ENCODE results near the gene MEGF11. TPM values are rescaled to one million over a fixed set of nuclear protein-coding genes. Genes with fewer than 3 reads are reported as not detected.

Gene MEGF11
- total RNA-seq, 1 donor from 2014 or later = 0.77 TPM

GRCh38 chr15:65964792-65965433 lies 288.6 kb downstream of the MEGF11 start:
- Mint-ChIP-seq H3K36me3 (ENCODE audit: low read depth, unreplicated experiment) (no peaks in the 10 kb centered on the region), H3K27me3 (ENCODE audit: unreplicated experiment) (no peaks in the 10 kb centered on the region), H3K27ac (ENCODE audit: unreplicated experiment) (no peak overlapping the region), H3K4me1 (ENCODE audit: unreplicated experiment) (no peaks in the 10 kb centered on the region), H3K4me3 (ENCODE audit: unreplicated experiment) (no peak overlapping the region), H3K9me3 (ENCODE audit: unreplicated experiment) (no peaks in the 10 kb centered on the region)
- no peak for TF ChIP-seq CTCF (IDR thresholded peaks at IDR 0.05; ENCODE audit: unreplicated experiment)
- no peak for DNase-seq (ENCODE audit: low spot score)

GRCh38 chr15:65963911-65964482 lies 289.6 kb downstream of the MEGF11 start:
- no peak for TF ChIP-seq CTCF (IDR thresholded peaks at IDR 0.05; ENCODE audit: unreplicated experiment)
- Mint-ChIP-seq H3K27me3 (ENCODE audit: unreplicated experiment) (no peaks in the 10 kb centered on the region), H3K4me3 (ENCODE audit: unreplicated experiment) (no peak overlapping the region), H3K4me1 (ENCODE audit: unreplicated experiment) (no peaks in the 10 kb centered on the region), H3K36me3 (ENCODE audit: low read depth, unreplicated experiment) (no peaks in the 10 kb centered on the region), H3K27ac (ENCODE audit: unreplicated experiment) (no peak overlapping the region), H3K9me3 (ENCODE audit: unreplicated experiment) (no peaks in the 10 kb centered on the region)
- DNase-seq (ENCODE audit: low spot score) = no peak

GRCh38 chr15:65963358-65963757 lies 290.2 kb downstream of the MEGF11 start:
- Mint-ChIP-seq H3K27me3 (ENCODE audit: unreplicated experiment) (no peaks in the 10 kb centered on the region), H3K36me3 (ENCODE audit: low read depth, unreplicated experiment) (no peaks in the 10 kb centered on the region), H3K4me1 (ENCODE audit: unreplicated experiment) (no peaks in the 10 kb centered on the region), H3K27ac (ENCODE audit: unreplicated experiment) (no peak overlapping the region), H3K4me3 (ENCODE audit: unreplicated experiment) (no peak overlapping the region), H3K9me3 (ENCODE audit: unreplicated experiment) (no peaks in the 10 kb centered on the region)
- no peak for TF ChIP-seq CTCF (IDR thresholded peaks at IDR 0.05; ENCODE audit: unreplicated experiment)
- no peak for DNase-seq (ENCODE audit: low spot score)

- Mint-ChIP-seq H3K27me3 (ENCODE audit: unreplicated experiment) (no peaks in the 10 kb centered on the region), H3K4me3 (ENCODE audit: unreplicated experiment) (no peak overlapping the region), H3K27ac (ENCODE audit: unreplicated experiment) (no peak overlapping the region), H3K4me1 (ENCODE audit: unreplicated experiment) (no peaks in the 10 kb centered on the region), H3K36me3 (ENCODE audit: low read depth, unreplicated experiment) (no peaks in the 10 kb centered on the region), H3K9me3 (ENCODE audit: unreplicated experiment) (no peaks in the 10 kb centered on the region)
- DNase-seq (ENCODE audit: low spot score) = no peak
- TF ChIP-seq CTCF (IDR thresholded peaks at IDR 0.05; ENCODE audit: unreplicated experiment) = no peak
Observed at GRCh38 chr15:65962187-65962586, 291.4 kb downstream of the MEGF11 start.

GRCh38 chr15:65960586-65960985 lies 293.0 kb downstream of the MEGF11 start:
- Mint-ChIP-seq H3K9me3 (ENCODE audit: unreplicated experiment) (no peaks in the 10 kb centered on the region), H3K27ac (ENCODE audit: unreplicated experiment) (no peak overlapping the region), H3K4me1 (ENCODE audit: unreplicated experiment) (no peaks in the 10 kb centered on the region), H3K36me3 (ENCODE audit: low read depth, unreplicated experiment) (no peaks in the 10 kb centered on the region), H3K27me3 (ENCODE audit: unreplicated experiment) (no peaks in the 10 kb centered on the region), H3K4me3 (ENCODE audit: unreplicated experiment) (no peak overlapping the region)
- TF ChIP-seq CTCF (IDR thresholded peaks at IDR 0.05; ENCODE audit: unreplicated experiment) = no peak
- DNase-seq (ENCODE audit: low spot score) = no peak
